GM18505 (cell line): ENCODE measurements around the gene THRSP.
"Not testable (repeated sequence)": the region's sequence is repeated elsewhere in the genome, so short reads cannot be mapped to it uniquely, and the experiment has no call there.

ENCODE experiments used
- ATAC-seq: cut with Tn5 transposase; IDR thresholded peaks from one replicate; pipeline ENCODE4 v1.9.1; 2021; ENCODE audit not compliant: unreplicated experiment
- POLR2A ChIP-seq: IDR thresholded peaks from 4 replicates; pipeline ENCODE4 v1.6.1; 2011; ENCODE audit warnings: borderline replicate concordance; ENCODE audit not compliant: insufficient read depth, insufficient read length; ENCODE audit errors: extremely low read depth

The THRSP gene

DNA sequence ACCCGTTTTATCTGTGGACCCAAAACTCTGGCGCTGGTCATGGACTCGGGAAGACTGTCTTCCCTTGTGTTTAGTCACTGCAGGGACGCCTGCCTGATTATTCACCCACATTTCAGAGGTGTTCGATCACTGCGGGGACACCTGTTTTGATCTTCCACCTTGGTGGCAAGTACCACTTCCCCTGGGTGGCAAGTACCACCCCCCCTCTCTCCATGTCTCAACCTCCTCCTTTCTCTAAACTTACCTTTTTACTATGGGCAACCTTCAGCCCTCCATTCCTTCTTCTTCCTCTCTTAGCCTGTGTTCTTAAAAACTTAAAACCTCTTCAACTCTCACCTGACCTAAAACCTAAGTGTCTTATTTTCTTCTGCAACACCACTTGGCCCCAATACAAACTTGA, 17.9 kb downstream of the THRSP start:
- no peak for ATAC-seq
- no peak for TF ChIP-seq POLR2A

DNA sequence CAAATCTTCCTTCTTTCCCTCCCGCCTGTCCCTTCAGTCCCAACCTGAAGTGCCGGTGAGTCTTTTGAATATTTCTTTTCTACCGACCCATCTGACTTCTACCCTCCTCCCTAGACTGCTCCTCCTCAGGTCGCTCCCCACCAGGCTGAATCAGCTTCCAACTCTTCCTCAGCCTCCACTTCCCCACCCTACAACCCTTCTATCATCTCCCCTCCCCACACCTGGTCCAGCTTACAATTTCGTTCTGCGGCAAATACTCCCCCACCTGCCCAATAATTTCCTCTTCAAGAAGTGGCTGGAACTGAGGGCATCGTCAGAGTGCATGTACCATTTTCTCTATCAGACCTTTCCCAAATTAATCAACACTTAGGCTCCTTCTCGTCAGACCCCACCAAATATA, 18.5 kb downstream of the THRSP start:
- no peak for TF ChIP-seq POLR2A
- no peak for ATAC-seq

DNA sequence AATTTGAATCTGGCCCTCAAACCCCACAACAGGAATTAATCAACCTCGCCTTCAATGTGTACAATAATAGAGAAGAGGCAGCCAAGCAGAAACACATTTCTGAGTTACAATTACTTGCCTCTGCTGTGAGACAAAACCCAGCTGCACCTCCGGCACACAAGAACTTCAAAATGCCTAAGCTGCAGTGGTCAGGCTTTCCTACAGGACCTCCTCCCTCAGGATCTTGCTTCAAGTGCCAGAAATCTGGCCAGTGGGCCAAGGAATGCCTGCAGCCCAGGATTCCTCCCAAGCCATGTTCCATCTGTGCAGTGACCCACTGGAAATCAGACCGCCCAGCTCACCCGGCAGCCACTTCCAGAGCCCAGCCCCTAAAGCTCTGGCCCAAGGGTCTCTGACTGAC, 19.4 kb downstream of the THRSP start:
- no peak for TF ChIP-seq POLR2A
- ATAC-seq: no peak

DNA sequence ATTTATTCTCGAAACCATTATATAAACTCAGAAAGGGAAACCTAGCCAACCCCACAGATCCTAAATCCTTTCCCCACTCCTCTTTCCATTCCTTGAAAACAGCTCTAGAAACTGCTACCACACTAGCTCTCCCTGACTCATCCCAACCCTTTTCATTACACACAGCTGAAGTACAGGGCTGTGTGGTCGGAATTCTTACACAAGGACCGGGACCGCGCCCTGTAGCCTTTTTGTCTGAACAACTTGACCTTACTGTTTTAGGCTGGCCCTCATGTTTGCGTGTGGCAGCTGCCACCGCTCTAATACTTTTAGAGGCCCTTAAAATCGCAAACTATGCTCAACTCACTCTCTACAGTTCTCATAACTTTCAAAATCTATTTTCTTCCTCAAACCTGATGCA, 20.8 kb downstream of the THRSP start:
- ATAC-seq: not testable (repeated sequence)

DNA sequence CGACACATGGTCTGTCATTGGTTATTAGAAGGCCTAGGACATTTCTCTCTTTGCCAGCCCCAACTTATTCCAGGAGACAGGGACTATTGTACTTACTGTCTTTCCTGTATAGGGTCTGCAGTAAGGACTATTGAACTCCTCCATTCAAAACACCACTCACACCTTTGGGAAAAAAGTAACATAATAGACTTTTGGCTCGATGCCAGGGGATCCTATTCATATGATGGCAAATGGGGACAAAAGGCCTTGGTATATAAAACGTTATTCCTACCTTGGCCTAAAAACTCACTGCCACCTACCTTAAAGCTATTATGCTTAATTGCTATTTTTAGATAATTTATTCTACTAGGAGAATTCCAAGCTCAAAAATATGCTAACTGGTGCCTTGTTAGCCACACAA, 22.3 kb downstream of the THRSP start:
- TF ChIP-seq POLR2A: no peak
- no peak for ATAC-seq

DNA sequence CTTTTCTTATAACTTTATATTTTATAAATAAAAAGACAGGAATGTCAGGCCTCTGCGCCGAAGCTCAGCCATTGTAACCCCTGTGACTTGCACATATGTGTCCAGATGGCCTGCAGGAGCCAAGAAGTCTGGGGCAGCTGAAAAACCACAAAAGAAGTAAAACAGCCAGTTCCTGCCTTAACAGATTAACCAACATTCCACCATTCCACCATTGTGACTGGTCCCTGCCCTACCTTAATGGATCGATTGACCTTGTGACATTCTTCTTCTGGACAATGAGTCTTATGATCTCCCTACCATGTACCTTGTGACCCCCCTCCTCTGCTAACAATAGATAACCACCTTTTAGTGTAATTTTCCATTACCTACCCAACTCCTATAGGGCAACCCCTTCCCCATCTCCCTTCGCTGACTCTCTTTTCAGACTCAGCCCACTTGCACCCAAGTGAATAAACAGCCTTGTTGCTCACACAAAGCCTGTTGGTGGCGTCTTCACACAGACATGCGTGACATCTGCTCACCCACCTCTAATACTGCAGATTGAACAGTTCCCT, 22.9 kb downstream of the THRSP start:
- ATAC-seq: not testable (repeated sequence)

DNA sequence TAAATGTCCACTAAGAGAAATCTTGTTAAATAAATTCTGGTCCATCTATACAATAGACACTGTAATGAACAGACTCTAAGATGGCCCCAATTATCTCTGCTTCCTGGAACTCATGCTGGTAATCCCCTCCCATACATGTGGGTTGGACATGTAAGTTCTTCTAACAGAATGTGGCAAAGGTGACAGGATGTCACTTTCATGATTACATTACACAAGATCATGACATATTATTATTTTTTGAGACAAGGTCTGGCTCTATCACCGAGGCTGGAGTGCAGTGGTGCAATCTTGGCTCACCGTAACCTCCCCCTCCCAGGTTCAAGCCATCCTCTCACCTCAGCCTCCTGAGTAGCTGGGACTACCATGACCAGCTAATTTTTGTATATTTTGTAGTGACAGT, 30.6 kb downstream of the THRSP start:
- ATAC-seq: no peak
- no peak for TF ChIP-seq POLR2A

DNA sequence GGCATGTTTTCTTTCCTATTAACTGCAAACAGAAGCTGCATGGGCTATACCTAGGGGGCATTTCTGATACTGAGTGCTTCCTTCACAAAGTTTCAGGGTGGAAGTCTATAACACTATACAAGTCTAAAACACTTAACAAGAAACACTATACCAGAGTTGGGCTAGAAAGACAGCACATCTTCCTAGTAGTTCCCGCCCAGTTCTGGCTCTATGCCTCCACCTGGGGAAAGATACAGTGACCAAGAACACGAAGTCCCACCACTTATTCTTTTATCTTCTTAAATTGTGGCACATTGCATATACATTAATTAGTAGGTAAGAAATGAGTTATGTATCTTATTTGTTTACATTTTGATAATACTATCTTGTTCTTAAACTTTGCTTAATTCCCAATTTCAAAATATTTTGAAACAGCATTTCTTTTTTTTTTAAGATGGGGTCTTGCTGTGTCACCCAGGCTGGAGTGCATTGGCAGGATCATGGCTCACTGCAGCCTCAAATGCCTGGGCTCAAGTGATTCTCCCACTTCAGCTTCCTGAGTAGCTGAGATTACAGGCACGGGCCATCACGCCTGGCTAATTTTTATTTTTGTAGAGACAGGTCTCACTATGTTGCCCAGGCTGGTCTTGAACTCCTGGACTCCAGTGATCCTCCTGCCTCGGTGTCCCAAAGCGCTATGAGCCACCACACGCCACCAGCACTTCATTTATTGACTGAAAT, 34.2 kb downstream of the THRSP start:
- TF ChIP-seq POLR2A: no peak
- ATAC-seq: no peak

DNA sequence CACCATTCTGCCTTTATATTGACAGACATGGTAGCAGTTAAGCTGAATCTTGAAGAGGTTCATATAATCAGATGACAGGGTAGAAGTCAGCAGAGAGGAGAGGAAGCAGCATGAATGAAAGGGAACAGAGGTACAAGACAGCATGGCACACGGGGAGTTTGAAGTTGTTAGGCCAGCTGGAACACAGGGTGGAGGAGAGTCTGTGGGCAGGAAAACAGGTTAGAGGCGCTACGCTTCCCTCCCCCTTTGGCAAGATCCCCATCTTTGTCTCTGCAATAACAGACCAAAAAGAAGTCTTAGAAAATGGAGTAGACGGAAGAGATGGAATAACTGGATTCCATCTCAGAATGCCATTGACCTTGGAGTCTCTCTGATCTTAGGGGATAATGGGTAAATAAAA, 36.0 kb downstream of the THRSP start:
- no peak for TF ChIP-seq POLR2A
- ATAC-seq: no peak

DNA sequence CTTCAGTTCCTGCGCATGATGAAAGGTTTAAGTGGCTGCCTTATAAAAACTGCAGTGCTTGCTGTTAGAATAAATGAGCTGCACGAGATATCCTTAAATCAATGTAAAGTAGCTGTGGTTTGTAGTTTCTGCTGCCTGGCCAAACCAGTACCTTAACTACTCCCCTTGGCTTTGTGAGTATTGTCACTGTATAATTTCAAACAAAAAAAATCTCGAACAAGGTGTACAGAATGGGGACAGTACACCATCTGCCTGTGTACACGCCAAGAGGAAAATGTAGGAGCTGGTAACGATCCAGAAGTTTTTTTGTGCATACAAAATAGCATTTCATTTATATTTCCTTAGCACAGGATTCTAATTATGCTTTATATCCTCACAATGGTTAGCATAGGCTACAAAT, 36.6 kb downstream of the THRSP start:
- no peak for TF ChIP-seq POLR2A

DNA sequence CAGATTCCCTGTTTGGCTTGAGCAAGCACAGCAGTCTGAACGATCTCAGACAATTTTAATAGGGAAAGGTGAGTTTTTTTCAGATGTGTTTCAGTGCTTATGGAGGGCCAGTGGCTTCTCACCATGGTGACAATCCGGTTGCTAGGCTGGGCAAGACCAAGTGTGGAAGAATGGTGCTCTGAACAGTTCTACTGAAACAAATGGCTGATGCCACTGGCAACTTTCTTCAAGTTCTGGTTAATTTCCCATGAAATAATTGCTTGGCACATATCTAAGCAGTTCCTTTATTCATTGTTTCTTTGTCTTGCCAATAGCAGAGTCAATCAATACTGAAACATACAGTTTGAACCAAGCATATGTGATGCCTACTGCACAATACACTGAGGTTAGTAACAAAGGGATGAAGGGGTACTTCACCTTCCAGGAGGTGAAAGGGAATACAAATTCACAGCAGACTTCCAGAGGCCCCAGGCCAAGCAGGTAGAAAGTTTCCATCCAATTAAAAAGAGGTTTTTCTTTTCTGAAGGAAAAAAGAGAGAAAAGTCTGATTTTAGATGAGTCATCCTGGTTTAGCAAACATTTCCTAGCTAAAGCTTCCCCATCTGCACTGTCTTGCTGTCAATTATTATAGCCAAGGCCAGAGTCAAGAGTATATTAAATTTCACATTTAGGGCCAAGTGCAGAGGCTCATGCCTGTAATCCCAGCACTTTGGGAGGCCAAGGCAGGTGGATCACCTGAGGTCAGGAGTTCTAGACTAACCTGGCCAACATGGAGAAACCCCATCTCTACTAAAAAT, 37.2 kb downstream of the THRSP start:
- no peak for ATAC-seq

More for the DNA sequence above, 36.6 kb downstream of the THRSP start:
- ATAC-seq: no peak

DNA sequence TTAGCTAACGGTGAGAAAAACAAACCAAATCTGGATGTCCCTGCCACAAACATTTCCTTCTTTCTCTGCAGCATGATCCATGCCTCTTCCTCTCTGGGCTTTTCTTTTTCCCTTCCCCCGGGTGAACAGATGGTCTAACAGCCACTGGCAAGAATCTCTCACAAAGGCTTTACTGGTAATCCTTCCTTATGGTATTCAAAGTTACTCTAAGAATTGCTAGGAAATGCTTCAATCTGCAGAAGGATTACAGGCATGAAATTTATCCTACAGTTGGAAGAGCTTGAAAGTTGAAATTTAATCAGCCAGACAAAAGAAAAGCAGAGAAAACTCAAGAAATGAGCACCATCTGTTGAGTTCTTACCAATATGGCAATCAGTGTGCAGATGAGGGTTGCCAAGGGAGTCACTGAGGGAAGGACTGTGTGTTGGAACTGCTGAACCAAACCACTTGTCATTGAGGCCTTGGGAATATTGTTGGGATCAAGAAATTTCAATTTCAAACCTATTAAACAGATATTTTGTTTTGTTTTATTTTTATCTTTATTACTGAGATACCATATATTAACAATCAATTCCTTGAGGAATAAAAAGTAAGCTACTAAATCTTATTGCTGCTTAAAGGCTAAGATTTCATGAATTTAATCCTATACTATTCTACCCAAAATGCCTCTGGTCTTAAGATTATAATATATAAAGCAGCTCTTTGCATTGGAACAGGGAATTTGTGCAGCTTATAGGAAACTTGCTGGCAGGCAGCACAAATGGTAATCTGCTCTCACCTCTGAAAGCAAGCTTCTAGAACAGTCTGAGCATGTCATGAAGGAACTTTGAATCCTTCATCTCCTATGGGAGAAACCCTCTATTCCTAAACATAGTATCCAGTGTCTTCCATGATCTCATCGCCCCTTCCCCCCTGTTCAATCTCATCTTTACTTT, 45.7 kb downstream of the THRSP start:
- TF ChIP-seq POLR2A: no peak
- ATAC-seq: no peak

More for the DNA sequence above, 37.2 kb downstream of the THRSP start:
- TF ChIP-seq POLR2A: no peak

DNA sequence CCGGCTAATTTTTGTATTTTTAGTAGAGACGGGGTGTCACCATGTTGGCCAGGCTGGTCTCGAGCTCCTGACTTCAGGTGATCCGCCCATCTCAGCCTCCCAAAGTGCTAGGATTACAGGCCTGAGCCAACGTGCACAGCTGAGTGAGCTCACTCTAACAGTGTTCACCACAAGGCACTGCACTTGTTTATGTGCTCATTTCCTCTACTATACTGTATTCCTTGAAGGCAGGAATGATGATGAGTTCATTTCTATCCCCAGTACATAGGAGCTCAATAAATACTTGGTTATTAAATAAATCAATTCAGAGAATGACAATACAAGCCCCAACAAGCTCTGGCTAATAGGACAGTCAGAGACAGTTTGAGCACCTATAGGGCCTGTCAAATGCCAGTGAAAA, 46.7 kb downstream of the THRSP start:
- no peak for ATAC-seq
- no peak for TF ChIP-seq POLR2A

DNA sequence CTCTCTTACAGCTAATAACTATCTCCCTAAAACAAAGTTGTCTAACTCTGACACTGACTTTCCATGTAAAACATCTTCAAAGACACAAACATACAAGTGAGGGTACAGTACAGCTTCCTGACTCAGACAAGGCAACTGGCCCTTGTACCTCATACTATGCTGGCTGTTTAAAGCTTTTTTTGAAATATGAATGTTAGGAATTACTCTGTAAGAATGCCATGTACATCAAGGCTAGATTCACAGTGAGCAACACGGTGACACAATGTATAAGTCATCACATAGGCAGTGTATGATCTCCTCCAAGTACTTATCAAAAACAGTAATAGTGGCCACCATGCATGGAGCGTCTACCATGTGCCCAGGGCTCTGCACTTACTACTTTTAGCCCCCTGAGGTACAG, 47.2 kb downstream of the THRSP start:
- no peak for TF ChIP-seq POLR2A
- no peak for ATAC-seq

DNA sequence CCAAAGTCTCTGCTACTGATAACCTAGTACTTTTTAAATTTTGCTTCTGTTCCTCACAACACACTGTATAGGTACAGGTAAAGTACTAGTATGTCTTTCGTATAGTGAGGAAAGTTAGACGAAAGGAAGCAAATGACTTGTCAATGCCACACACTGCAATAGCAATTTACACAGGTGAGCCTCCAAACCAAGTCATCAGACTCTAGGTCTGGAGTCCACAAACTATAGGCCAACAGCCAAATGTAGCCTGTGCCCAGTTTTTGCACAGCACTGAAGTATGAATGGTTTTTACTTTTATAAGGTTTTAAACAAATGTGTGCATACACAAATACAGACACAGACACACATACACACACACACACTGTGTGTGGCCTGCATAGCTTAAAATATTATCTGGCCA, 47.6 kb downstream of the THRSP start:
- TF ChIP-seq POLR2A: no peak
- ATAC-seq: no peak
